SW480 (cell line): ENCODE data around the gene SIK2.

Experiments used
- DNase-seq: peaks from one replicate; pipeline ENCODE4 v3.0.0-alpha.2; 2016; ENCODE audit warnings: low spot score

SIK2 gene

GRCh38 chr11:111730871-111731591 lies 128.8 kb downstream of the SIK2 start:
- DNase-seq: peak; percentile 23

GRCh38 chr11:111731821-111732220 lies 129.6 kb downstream of the SIK2 start:
- DNase-seq: no peak

- DNase-seq: no peak
These were observed 130.8 kb downstream of the SIK2 start for GRCh38 chr11:111733016-111733415.

GRCh38 chr11:111733611-111734088 lies 131.4 kb downstream of the SIK2 start:
- no peak for DNase-seq

GRCh38 chr11:111734101-111734953 lies 132.1 kb downstream of the SIK2 start:
- no peak for DNase-seq

- no peak for DNase-seq
These were observed 132.7 kb downstream of the SIK2 start for GRCh38 chr11:111734954-111735261.

GRCh38 chr11:111735262-111736116 lies 133.2 kb downstream of the SIK2 start:
- DNase-seq: peak; percentile 18

GRCh38 chr11:111736181-111736590 lies 133.9 kb downstream of the SIK2 start:
- DNase-seq: no peak

- no peak for DNase-seq
These were observed 134.6 kb downstream of the SIK2 start for GRCh38 chr11:111736621-111737443.

GRCh38 chr11:111737444-111738210 lies 135.4 kb downstream of the SIK2 start:
- no peak for DNase-seq

GRCh38 chr11:111739299-111739698 lies 137.1 kb downstream of the SIK2 start:
- no peak for DNase-seq

GRCh38 chr11:111741751-111742150 lies 139.5 kb downstream of the SIK2 start:
- DNase-seq: no peak

GRCh38 chr11:111743700-111744099 lies 141.5 kb downstream of the SIK2 start:
- DNase-seq: no peak

GRCh38 chr11:111745719-111746504 lies 143.7 kb downstream of the SIK2 start:
- no peak for DNase-seq

- no peak for DNase-seq
These were observed 146.0 kb downstream of the SIK2 start for GRCh38 chr11:111748035-111748804.

GRCh38 chr11:111749646-111750045 lies 147.4 kb downstream of the SIK2 start:
- DNase-seq: no peak

GRCh38 chr11:111756097-111756496 lies 153.8 kb downstream of the SIK2 start:
- DNase-seq: no peak

- no peak for DNase-seq
These were observed 157.1 kb downstream of the SIK2 start for GRCh38 chr11:111759376-111759775.

GRCh38 chr11:111759778-111760407 lies 157.6 kb downstream of the SIK2 start:
- no peak for DNase-seq
